ENCODE results near the gene AK4.

AK4 gene

DNA sequence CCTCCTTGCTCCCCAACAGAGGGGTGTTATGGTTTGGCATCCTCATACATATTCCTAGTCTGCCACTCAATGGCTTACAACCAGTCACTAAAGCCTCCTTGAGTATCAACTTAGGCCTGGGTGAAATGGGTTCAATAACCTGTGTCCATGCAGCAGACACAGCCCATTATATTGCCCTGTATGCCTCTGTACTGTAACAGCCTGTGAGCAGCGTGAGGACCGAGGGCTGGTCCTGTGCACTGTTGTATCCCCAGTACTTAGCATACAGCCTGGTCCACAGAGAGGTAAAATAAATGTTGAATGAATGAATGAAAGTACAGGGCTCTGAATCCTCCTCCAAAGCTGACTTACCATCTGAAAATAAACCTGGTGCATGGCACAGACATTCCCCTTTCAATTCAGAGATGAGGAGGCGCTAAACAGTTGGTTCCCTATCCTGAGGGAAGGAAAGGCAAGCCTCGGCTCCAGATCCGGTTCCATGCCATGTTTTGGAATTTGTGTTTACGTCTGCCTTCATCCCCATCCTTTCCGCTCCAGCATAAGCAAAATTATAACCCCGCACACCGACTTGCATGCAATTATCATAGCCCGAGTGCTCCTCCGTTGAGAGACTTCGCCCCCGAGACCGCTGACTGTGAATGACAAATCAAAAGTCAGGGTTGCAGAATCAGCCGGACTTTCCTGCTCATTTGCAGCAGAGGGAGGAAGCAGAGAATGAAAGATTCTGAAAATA lies 116.4 kb downstream of the AK4 start:
- Histone ChIP-seq H3K4me1 (ENCODE audit: insufficient read depth, poor library complexity, severe bottlenecking) (no peaks in the 10 kb centered on the region), H3K27ac (ENCODE audit: poor library complexity, severe bottlenecking) (no peak overlapping the region), H3K4me3 (ENCODE audit: severe bottlenecking) (no peak overlapping the region), H3K36me3 (ENCODE audit: low read depth) (no peaks in the 10 kb centered on the region), H3K9me3 (ENCODE audit: severe bottlenecking) (no peaks in the 10 kb centered on the region), H3K27me3 (ENCODE audit: insufficient read depth, poor library complexity, severe bottlenecking) (no peaks in the 10 kb centered on the region)
- TF ChIP-seq, protein P1, sequence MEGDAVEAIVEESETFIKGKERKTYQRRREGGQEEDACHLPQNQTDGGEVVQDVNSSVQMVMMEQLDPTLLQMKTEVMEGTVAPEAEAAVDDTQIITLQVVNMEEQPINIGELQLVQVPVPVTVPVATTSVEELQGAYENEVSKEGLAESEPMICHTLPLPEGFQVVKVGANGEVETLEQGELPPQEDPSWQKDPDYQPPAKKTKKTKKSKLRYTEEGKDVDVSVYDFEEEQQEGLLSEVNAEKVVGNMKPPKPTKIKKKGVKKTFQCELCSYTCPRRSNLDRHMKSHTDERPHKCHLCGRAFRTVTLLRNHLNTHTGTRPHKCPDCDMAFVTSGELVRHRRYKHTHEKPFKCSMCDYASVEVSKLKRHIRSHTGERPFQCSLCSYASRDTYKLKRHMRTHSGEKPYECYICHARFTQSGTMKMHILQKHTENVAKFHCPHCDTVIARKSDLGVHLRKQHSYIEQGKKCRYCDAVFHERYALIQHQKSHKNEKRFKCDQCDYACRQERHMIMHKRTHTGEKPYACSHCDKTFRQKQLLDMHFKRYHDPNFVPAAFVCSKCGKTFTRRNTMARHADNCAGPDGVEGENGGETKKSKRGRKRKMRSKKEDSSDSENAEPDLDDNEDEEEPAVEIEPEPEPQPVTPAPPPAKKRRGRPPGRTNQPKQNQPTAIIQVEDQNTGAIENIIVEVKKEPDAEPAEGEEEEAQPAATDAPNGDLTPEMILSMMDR (IDR thresholded peaks at IDR 0.05; ENCODE audit: poor library complexity, severe bottlenecking) = no peak
- DNase-seq (ENCODE audit: low spot score) (no peak), ATAC-seq (ENCODE audit: low read depth) (no peak; the same call in 2 of the 3 replicates)

DNA sequence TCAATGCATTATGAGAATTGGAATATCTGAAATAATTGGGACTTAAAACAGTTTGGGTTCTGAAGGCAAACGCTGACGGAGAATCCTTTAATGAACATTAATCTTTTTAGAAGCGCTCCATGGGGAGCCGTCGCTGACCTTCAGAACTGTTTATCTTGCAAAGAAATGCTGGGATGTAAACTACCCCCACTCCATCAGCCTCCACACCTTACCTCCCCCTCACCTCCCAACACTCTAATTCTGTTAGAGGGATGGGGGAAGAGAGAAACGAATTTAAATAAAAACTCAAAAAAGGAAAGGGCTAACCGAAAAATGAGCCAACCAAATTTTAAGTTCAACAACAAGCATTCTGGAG lies 117.3 kb downstream of the AK4 start:
- no peaks in the 10 kb centered on the region for H3K27me3 ChIP-seq (ENCODE audit: insufficient read depth, poor library complexity, severe bottlenecking)
- peak overlapping the region; percentile 33 for H3K4me3 ChIP-seq (ENCODE audit: severe bottlenecking)
- TF ChIP-seq, protein P1 (IDR thresholded peaks at IDR 0.05; ENCODE audit: poor library complexity, severe bottlenecking) = no peak
- no peak for DNase-seq (ENCODE audit: low spot score)
- H3K27ac ChIP-seq (ENCODE audit: poor library complexity, severe bottlenecking) = no peak overlapping the region
- no peaks in the 10 kb centered on the region for H3K36me3 ChIP-seq (ENCODE audit: low read depth)
- no peaks in the 10 kb centered on the region for H3K9me3 ChIP-seq (ENCODE audit: severe bottlenecking)
- no peak for ATAC-seq (ENCODE audit: low read depth)
- no peaks in the 10 kb centered on the region for H3K4me1 ChIP-seq (ENCODE audit: insufficient read depth, poor library complexity, severe bottlenecking)

DNA sequence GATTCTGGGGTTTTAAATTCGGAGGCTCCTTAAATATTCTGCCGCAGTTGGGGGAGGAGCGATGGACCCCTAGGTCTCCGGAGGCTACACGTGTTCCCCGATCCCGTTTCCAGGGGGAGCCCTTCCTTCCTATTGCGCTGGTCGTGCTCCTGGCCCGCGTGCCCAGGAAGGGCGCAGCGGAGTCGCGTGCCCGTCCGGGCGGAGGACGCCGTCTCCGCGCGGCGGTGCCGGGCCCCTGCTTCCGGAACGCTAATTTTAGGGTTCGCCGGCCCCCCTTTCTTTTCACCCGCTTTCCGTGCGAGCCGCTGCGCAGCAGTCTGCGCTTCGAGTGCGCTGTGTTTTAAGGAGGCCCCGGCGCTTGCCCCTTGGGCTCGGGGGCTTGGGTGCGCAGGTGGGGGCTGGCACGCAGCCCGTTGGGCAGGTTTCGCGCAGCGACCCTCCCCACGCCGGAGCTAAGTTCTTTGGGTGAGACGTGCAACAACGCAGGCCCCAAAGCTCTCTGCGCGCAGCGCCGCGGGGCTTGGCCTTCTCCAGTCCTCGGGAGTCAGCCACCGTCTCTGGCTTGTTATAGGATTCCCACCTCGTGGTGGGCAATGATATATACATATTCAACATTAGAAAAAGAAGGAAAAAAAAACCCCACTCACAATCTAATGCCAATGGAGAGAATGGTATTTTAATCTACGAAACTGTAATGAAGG lies 117.8 kb downstream of the AK4 start:
- DNase-seq (ENCODE audit: low spot score) (no peak), ATAC-seq (ENCODE audit: low read depth) (peak; percentile 81)
- Histone ChIP-seq H3K4me3 (ENCODE audit: severe bottlenecking) (peak overlapping the region; percentile 33), H3K4me1 (ENCODE audit: insufficient read depth, poor library complexity, severe bottlenecking) (no peaks in the 10 kb centered on the region), H3K27ac (ENCODE audit: poor library complexity, severe bottlenecking) (no peak overlapping the region), H3K27me3 (ENCODE audit: insufficient read depth, poor library complexity, severe bottlenecking) (no peaks in the 10 kb centered on the region), H3K9me3 (ENCODE audit: severe bottlenecking) (no peaks in the 10 kb centered on the region), H3K36me3 (ENCODE audit: low read depth) (no peaks in the 10 kb centered on the region)
- TF ChIP-seq, protein P1 (IDR thresholded peaks at IDR 0.05; ENCODE audit: poor library complexity, severe bottlenecking) = peak; percentile 45

DNA sequence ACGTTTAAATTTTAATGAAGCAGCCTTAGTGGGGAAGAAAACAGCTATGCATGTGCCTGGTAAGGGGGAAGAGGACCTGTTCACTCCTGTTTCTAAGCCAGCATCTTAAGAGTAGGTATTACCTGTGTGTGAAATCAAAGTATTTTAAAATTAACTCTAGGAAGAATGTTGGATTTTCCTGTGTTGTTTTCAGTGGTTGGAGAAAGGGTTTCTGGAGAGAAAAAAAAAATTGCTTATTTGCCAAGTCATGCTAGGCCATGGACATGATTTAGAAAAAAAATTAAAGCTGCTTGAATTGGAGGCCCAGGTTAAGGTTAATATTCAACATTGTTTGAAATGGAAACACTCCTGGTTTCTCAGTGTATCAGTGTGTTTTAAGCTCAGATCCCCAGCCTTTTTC lies 118.5 kb downstream of the AK4 start:
- TF ChIP-seq, protein P1 (IDR thresholded peaks at IDR 0.05; ENCODE audit: poor library complexity, severe bottlenecking) = no peak
- Histone ChIP-seq H3K9me3 (ENCODE audit: severe bottlenecking) (no peaks in the 10 kb centered on the region), H3K4me3 (ENCODE audit: severe bottlenecking) (no peak overlapping the region), H3K27me3 (ENCODE audit: insufficient read depth, poor library complexity, severe bottlenecking) (no peaks in the 10 kb centered on the region), H3K4me1 (ENCODE audit: insufficient read depth, poor library complexity, severe bottlenecking) (no peaks in the 10 kb centered on the region), H3K27ac (ENCODE audit: poor library complexity, severe bottlenecking) (no peak overlapping the region), H3K36me3 (ENCODE audit: low read depth) (no peaks in the 10 kb centered on the region)
- DNase-seq (ENCODE audit: low spot score) (no peak), ATAC-seq (ENCODE audit: low read depth) (no peak)

GRCh38 chr1:65267271-65267670 lies 119.3 kb downstream of the AK4 start:
- DNase-seq (ENCODE audit: low spot score) (no peak), ATAC-seq (ENCODE audit: low read depth) (no peak)
- H3K27ac ChIP-seq (ENCODE audit: poor library complexity, severe bottlenecking) = no peak overlapping the region
- no peaks in the 10 kb centered on the region for H3K27me3 ChIP-seq (ENCODE audit: insufficient read depth, poor library complexity, severe bottlenecking)
- TF ChIP-seq, protein P1 (IDR thresholded peaks at IDR 0.05; ENCODE audit: poor library complexity, severe bottlenecking) = no peak
- no peak overlapping the region for H3K4me3 ChIP-seq (ENCODE audit: severe bottlenecking)
- H3K36me3 ChIP-seq (ENCODE audit: low read depth) = no peaks in the 10 kb centered on the region
- no peaks in the 10 kb centered on the region for H3K9me3 ChIP-seq (ENCODE audit: severe bottlenecking)
- no peaks in the 10 kb centered on the region for H3K4me1 ChIP-seq (ENCODE audit: insufficient read depth, poor library complexity, severe bottlenecking)

All from RWPE2 (cell line).